Tibial nerve (tissue), 4 donors: ENCODE results near the gene RFC2.
"Not testable (repeated sequence)": the region's sequence is repeated elsewhere in the genome, so short reads cannot be mapped to it uniquely, and the experiment has no call there.

Experiments used
- EP300 ChIP-seq, 2 donors: sonication (generic); formaldehyde crosslinking; IDR thresholded peaks; one replicate each; pipeline ENCODE4 v1.6.1; 2017; ENCODE audit warnings: antibody characterized with exemption in 2 of 2, mild to moderate bottlenecking in 1 of 2
- POLR2A ChIP-seq, 2 donors: fragments of 450-650 bp; IDR thresholded peaks; one replicate each; pipeline ENCODE4 v1.6.1; 2017; ENCODE audit warnings: antibody characterized with exemption in 2 of 2, mild to moderate bottlenecking in 2 of 2, moderate library complexity in 2 of 2
- TF ChIP-seq, protein P1 (sequence below), 5 experiments: fragments of 200-600 bp in 3 of 5; fragments of 450-650 bp in 2 of 5; sonication (generic) in 3 of 5; IDR thresholded peaks; one replicate each; pipeline ENCODE4 v1.5.1; 2016 to 2019; ENCODE audit warnings: antibody characterized with exemption in 5 of 5, mild to moderate bottlenecking in 3 of 5, moderate library complexity in 2 of 5

GRCh38 chr7:74208241-74208640 lies 46.0 kb downstream of the RFC2 start:
- TF ChIP-seq, protein P1, sequence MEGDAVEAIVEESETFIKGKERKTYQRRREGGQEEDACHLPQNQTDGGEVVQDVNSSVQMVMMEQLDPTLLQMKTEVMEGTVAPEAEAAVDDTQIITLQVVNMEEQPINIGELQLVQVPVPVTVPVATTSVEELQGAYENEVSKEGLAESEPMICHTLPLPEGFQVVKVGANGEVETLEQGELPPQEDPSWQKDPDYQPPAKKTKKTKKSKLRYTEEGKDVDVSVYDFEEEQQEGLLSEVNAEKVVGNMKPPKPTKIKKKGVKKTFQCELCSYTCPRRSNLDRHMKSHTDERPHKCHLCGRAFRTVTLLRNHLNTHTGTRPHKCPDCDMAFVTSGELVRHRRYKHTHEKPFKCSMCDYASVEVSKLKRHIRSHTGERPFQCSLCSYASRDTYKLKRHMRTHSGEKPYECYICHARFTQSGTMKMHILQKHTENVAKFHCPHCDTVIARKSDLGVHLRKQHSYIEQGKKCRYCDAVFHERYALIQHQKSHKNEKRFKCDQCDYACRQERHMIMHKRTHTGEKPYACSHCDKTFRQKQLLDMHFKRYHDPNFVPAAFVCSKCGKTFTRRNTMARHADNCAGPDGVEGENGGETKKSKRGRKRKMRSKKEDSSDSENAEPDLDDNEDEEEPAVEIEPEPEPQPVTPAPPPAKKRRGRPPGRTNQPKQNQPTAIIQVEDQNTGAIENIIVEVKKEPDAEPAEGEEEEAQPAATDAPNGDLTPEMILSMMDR (IDR thresholded peaks at IDR 0.05): not testable (repeated sequence)
- TF ChIP-seq EP300, POLR2A (IDR thresholded peaks at IDR 0.05): not testable (repeated sequence)
